ENCODE data around the gene TNFSF12. TPM values are rescaled to one million over a fixed set of nuclear protein-coding genes. Genes with fewer than 3 reads are reported as not detected.

The TNFSF12 gene
- polyA plus RNA-seq, 1 donor (not counting 4 experiments of a cell fraction or from before 2014, with no cell fraction given) = 1.0 TPM

GRCh38 chr17:7501729-7502128 lies 47.1 kb upstream of the TNFSF12 start:
- H3K4me2 ChIP-seq (ENCODE audit: control insufficient read depth, extremely low read depth, insufficient read depth, low read depth, low read length) = no peak overlapping the region
- no peak overlapping the region for H3K9ac ChIP-seq (ENCODE audit: control insufficient read depth, extremely low read depth, insufficient read depth, low read length)
- TF ChIP-seq, protein P1, sequence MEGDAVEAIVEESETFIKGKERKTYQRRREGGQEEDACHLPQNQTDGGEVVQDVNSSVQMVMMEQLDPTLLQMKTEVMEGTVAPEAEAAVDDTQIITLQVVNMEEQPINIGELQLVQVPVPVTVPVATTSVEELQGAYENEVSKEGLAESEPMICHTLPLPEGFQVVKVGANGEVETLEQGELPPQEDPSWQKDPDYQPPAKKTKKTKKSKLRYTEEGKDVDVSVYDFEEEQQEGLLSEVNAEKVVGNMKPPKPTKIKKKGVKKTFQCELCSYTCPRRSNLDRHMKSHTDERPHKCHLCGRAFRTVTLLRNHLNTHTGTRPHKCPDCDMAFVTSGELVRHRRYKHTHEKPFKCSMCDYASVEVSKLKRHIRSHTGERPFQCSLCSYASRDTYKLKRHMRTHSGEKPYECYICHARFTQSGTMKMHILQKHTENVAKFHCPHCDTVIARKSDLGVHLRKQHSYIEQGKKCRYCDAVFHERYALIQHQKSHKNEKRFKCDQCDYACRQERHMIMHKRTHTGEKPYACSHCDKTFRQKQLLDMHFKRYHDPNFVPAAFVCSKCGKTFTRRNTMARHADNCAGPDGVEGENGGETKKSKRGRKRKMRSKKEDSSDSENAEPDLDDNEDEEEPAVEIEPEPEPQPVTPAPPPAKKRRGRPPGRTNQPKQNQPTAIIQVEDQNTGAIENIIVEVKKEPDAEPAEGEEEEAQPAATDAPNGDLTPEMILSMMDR (optimal IDR thresholded peaks at IDR 0.05 in 1 of 3, IDR thresholded peaks at IDR 0.05 in 1 of 3, conservative IDR thresholded peaks at IDR 0.05 in 1 of 3; ENCODE audit: extremely low read depth in 1 of 3, insufficient read depth in 2 of 3, low read length in 3 of 3) = no peak
- no peak for TF ChIP-seq EZH2 (IDR thresholded peaks at IDR 0.05; ENCODE audit: low read length)
- no peak overlapping the region for H3K4me3 ChIP-seq (ENCODE audit: control insufficient read depth in 2 of 3, extremely low read depth in 1 of 3, insufficient read depth in 2 of 3, low read depth in 1 of 3, low read length in 3 of 3)
- H3K27ac ChIP-seq (ENCODE audit: control insufficient read depth, insufficient read depth, low read length) = no peak overlapping the region
- H3K9me3 ChIP-seq (ENCODE audit: control insufficient read depth, low read depth, low read length) = no peaks in the 10 kb centered on the region
- H4K20me1 ChIP-seq (ENCODE audit: control insufficient read depth, extremely low read depth, insufficient read depth, low read length) = peaks cover 4% of the 10 kb centered on the region
- H2AFZ ChIP-seq (ENCODE audit: control insufficient read depth, low read length) = no peak overlapping the region
- FAIRE-seq (no peak), DNase-seq (ENCODE audit: low read depth, low spot score) (no peak)
- peaks cover 63 to 64% of the 10 kb centered on the region in 2 experiments for H3K36me3 ChIP-seq (ENCODE audit: control insufficient read depth in 2 of 2, extremely low read depth in 1 of 2, insufficient read depth in 2 of 2, low read length in 2 of 2)
- H3K27me3 ChIP-seq (ENCODE audit: control insufficient read depth, extremely low read depth, insufficient read depth, low read length) = no peaks in the 10 kb centered on the region
- peaks cover 9% of the 10 kb centered on the region for H3K79me2 ChIP-seq (ENCODE audit: control insufficient read depth, insufficient read depth, low read length)
- H3K4me1 ChIP-seq (ENCODE audit: control insufficient read depth, extremely low read depth, insufficient read depth, low read length) = no peaks in the 10 kb centered on the region
- H3K9me1 ChIP-seq (ENCODE audit: control insufficient read depth, extremely low read depth, insufficient read depth, low read length) = no peaks in the 10 kb centered on the region
- dilution Hi-C loops (cut with MboI; ENCODE audit: extremely low pct_ligation_motif_present, low sequenced_read_pairs) = no loop called here

DNA sequence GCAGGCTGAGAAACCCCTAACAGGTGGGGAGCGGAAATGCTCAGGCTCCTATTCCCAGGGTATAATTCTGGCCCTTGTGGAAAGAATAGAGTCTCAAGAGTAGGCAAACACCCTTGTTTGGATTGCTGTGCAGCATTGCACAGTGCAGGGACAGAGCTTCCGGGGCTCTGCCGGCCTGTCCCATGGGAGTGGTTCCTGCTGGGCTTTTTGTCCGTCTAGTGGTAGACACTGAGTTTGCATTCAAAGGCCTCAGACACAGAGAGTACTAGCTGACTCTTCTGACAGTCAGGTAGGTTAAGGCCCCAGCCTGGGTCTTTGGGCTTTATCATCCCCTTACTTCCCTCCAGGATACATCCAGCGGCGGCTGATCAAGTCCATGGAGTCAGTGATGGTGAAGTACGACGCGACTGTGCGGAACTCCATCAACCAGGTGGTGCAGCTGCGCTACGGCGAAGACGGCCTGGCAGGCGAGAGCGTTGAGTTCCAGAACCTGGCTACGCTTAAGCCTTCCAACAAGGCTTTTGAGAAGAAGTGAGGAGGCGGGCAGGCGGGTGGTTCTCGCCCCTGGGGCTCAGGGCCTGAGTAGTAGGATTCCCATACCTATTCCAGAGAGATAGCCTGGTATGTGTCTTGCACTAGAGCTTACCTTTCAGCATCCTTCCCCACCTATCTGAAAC lies 46.5 kb upstream of the TNFSF12 start:
- Histone ChIP-seq H3K9ac (ENCODE audit: control insufficient read depth, extremely low read depth, insufficient read depth, low read length) (no peak overlapping the region), H3K79me2 (ENCODE audit: control insufficient read depth, insufficient read depth, low read length) (peaks cover 3% of the 10 kb centered on the region)

More for the DNA sequence above, 46.5 kb upstream of the TNFSF12 start:
- Histone ChIP-seq H3K4me2 (ENCODE audit: control insufficient read depth, extremely low read depth, insufficient read depth, low read depth, low read length) (no peak overlapping the region), H3K4me1 (ENCODE audit: control insufficient read depth, extremely low read depth, insufficient read depth, low read length) (no peaks in the 10 kb centered on the region), H3K27me3 (ENCODE audit: control insufficient read depth, extremely low read depth, insufficient read depth, low read length) (no peaks in the 10 kb centered on the region), H2AFZ (ENCODE audit: control insufficient read depth, low read length) (no peak overlapping the region), H4K20me1 (ENCODE audit: control insufficient read depth, extremely low read depth, insufficient read depth, low read length) (peaks cover 4% of the 10 kb centered on the region), H3K9me3 (ENCODE audit: control insufficient read depth, low read depth, low read length) (no peaks in the 10 kb centered on the region), H3K27ac (ENCODE audit: control insufficient read depth, insufficient read depth, low read length) (no peak overlapping the region), H3K9me1 (ENCODE audit: control insufficient read depth, extremely low read depth, insufficient read depth, low read length) (no peaks in the 10 kb centered on the region), H3K4me3 (ENCODE audit: control insufficient read depth in 2 of 3, extremely low read depth in 1 of 3, insufficient read depth in 2 of 3, low read depth in 1 of 3, low read length in 3 of 3) (no peak overlapping the region), H3K36me3 (ENCODE audit: control insufficient read depth in 2 of 2, extremely low read depth in 1 of 2, insufficient read depth in 2 of 2, low read length in 2 of 2) (peaks cover 61% of the 10 kb centered on the region in 2 experiments)
- dilution Hi-C loops (cut with MboI; ENCODE audit: extremely low pct_ligation_motif_present, low sequenced_read_pairs) = no loop called here
- no peak for TF ChIP-seq EZH2 (IDR thresholded peaks at IDR 0.05; ENCODE audit: low read length)
- TF ChIP-seq, protein P1 (optimal IDR thresholded peaks at IDR 0.05 in 1 of 3, IDR thresholded peaks at IDR 0.05 in 1 of 3, conservative IDR thresholded peaks at IDR 0.05 in 1 of 3; ENCODE audit: extremely low read depth in 1 of 3, insufficient read depth in 2 of 3, low read length in 3 of 3) = no peak
- DNase-seq (ENCODE audit: low read depth, low spot score) = no peak
- no peak for FAIRE-seq
